IMR-90 (cell line): ENCODE data around the gene MSH2. TPM values are rescaled to one million over a fixed set of nuclear protein-coding genes. Genes with fewer than 3 reads are reported as not detected.

Experiments used
- ATAC-seq: fragments of 200-7000 bp; cut with Tn5 transposase; 2 replicates; pipeline ENCODE4 v1.9.1; 2020; ENCODE audit warnings: low read depth, mild to moderate bottlenecking, moderate library complexity
- BruUV-seq: library from RNA; stranded (reverse); fragments of 400-500 nt; replicated peaks from 2 replicates; lab custom pipeline; 2021; lab: Mats Ljungman, UMichigan
- CTCF ChIA-PET: fragments of 300-600 bp; formaldehyde crosslinking; extraction: SDS; loops from one replicate; lab custom pipeline; 2021; ENCODE audit warnings: antibody characterized with exemption; lab: Yijun Ruan, JAX
- POLR2A ChIA-PET: fragments of 300-600 bp; sonication (Branson Sonifier 250); formaldehyde crosslinking; loops from one replicate; lab custom pipeline; 2022; ENCODE audit warnings: antibody characterized with exemption; ENCODE audit not compliant: unreplicated experiment; lab: Charles Lee
- DNase-seq: peaks from one replicate; pipeline ENCODE4 v3.0.0; 2013
- H2AFZ ChIP-seq: replicated peaks from 2 replicates; pipeline ENCODE3; 2013; ENCODE audit warnings: low read length, mild to moderate bottlenecking; ENCODE audit not compliant: poor library complexity
- H2AK5ac ChIP-seq: 2 replicates; pipeline ENCODE4 v1.6.1; 2013; ENCODE audit warnings: low read depth, low read length, inconsistent platforms
- H2AK9ac ChIP-seq: replicated peaks from 2 replicates; pipeline ENCODE3; 2013; ENCODE audit warnings: mild to moderate bottlenecking, low read depth, low read length, moderate library complexity; ENCODE audit not compliant: poor library complexity
- H2BK120ac ChIP-seq: 2 replicates; pipeline ENCODE4 v1.6.1; 2013; ENCODE audit warnings: low read depth, low read length, inconsistent platforms
- H2BK15ac ChIP-seq: 3 replicates; pipeline ENCODE4 v1.6.1; 2013; ENCODE audit warnings: low read depth, low read length, inconsistent platforms
- H2BK20ac ChIP-seq: 2 replicates; pipeline ENCODE4 v1.6.1; 2013; ENCODE audit warnings: low read depth, mild to moderate bottlenecking, inconsistent platforms, low read length, moderate library complexity
- H2BK5ac ChIP-seq: 2 replicates; pipeline ENCODE4 v1.6.1; 2013; ENCODE audit warnings: mild to moderate bottlenecking, low read depth, low read length, inconsistent platforms; ENCODE audit not compliant: poor library complexity, severe bottlenecking
- H3K14ac ChIP-seq: replicated peaks from 2 replicates; pipeline ENCODE4 v1.6.1; 2013; ENCODE audit warnings: low read depth, low read length, inconsistent platforms
- H3K18ac ChIP-seq: 2 replicates; pipeline ENCODE4 v1.6.1; 2013; ENCODE audit warnings: low read depth, low read length, control low read depth
- H3K23ac ChIP-seq: 2 replicates; pipeline ENCODE4 v1.6.1; 2013; ENCODE audit warnings: low read depth, low read length, inconsistent platforms
- H3K27ac ChIP-seq: 2 replicates; pipeline ENCODE4 v1.5.1; 2013; ENCODE audit warnings: mild to moderate bottlenecking, control low read depth, low read length; ENCODE audit not compliant: insufficient read depth
- H3K27me3 ChIP-seq: 2 replicates; pipeline ENCODE4 v1.6.1; 2013; ENCODE audit warnings: low read length; ENCODE audit not compliant: control insufficient read depth, insufficient read depth
- H3K36me3 ChIP-seq: 2 replicates; pipeline ENCODE4 v1.6.1; 2013; ENCODE audit warnings: low read length, mixed read lengths; ENCODE audit not compliant: control insufficient read depth, insufficient read depth
- H3K4ac ChIP-seq: 2 replicates; pipeline ENCODE4 v1.6.1; 2013; ENCODE audit warnings: low read depth, low read length, inconsistent platforms
- H3K4me1 ChIP-seq: 2 replicates; pipeline ENCODE4 v1.6.1; 2013; ENCODE audit warnings: low read length, mixed read lengths; ENCODE audit not compliant: control insufficient read depth, insufficient read depth
- H3K4me2 ChIP-seq: 2 replicates; pipeline ENCODE4 v1.6.1; 2013; ENCODE audit warnings: low read depth, mild to moderate bottlenecking, control low read depth, low read length, moderate library complexity
- H3K4me3 ChIP-seq: 2 replicates; pipeline ENCODE4 v1.5.1; 2013; ENCODE audit warnings: low read depth, mild to moderate bottlenecking, control low read depth, low read length, moderate library complexity; ENCODE audit not compliant: insufficient read depth
- H3K56ac ChIP-seq: 2 replicates; pipeline ENCODE4 v1.6.1; 2013; ENCODE audit warnings: low read length, inconsistent platforms; ENCODE audit not compliant: insufficient read depth; ENCODE audit errors: extremely low read depth
- H3K79me1 ChIP-seq, 2 experiments: 2 replicates each; pipeline ENCODE4 v1.6.1; 2013; ENCODE audit warnings: low read length in 2 of 2, inconsistent platforms in 1 of 2, low read depth in 1 of 2
- H3K9ac ChIP-seq: 2 replicates; pipeline ENCODE4 v1.6.1; 2013; ENCODE audit warnings: low read depth, low read length, control low read depth
- H3K9me1 ChIP-seq: 2 replicates; pipeline ENCODE4 v1.6.1; 2013; ENCODE audit warnings: low read length, inconsistent platforms; ENCODE audit not compliant: insufficient read depth
- H3K9me3 ChIP-seq: 2 replicates; pipeline ENCODE4 v1.6.1; 2013; ENCODE audit warnings: low read length; ENCODE audit not compliant: control insufficient read depth, insufficient read depth
- H4K20me1 ChIP-seq: 2 replicates; pipeline ENCODE4 v1.6.1; 2013; ENCODE audit warnings: low read length, inconsistent platforms; ENCODE audit not compliant: insufficient read depth
- H4K5ac ChIP-seq: 2 replicates; pipeline ENCODE4 v1.6.1; 2013; ENCODE audit warnings: mild to moderate bottlenecking, low read depth, low read length, control low read depth
- H4K8ac ChIP-seq, 2 experiments: 2 replicates each; pipeline ENCODE4 v1.6.1; 2013; ENCODE audit warnings: low read depth in 2 of 2, low read length in 2 of 2, control low read depth in 1 of 2, inconsistent platforms in 1 of 2
- H4K91ac ChIP-seq: 2 replicates; pipeline ENCODE4 v1.6.1; 2013; ENCODE audit warnings: low read depth, low read length, inconsistent platforms; ENCODE audit not compliant: insufficient read depth
- ELK1 ChIP-seq: fragments of 150-350 bp; IDR thresholded peaks from 2 replicates; pipeline ENCODE4 v1.6.1; 2016; ENCODE audit warnings: low read depth, mild to moderate bottlenecking, low read length, moderate library complexity, borderline replicate concordance
- NFE2L2 ChIP-seq: fragments of 150-350 bp; IDR thresholded peaks from 2 replicates; pipeline ENCODE4 v1.6.1; 2016; ENCODE audit warnings: low read depth, mild to moderate bottlenecking, low read length
- POLR2A ChIP-seq: IDR thresholded peaks from 2 replicates; pipeline ENCODE4 v1.6.1; 2012; ENCODE audit warnings: mild to moderate bottlenecking, low read depth, low read length
- RCOR1 ChIP-seq: IDR thresholded peaks from 2 replicates; pipeline ENCODE4 v1.6.1; 2012; ENCODE audit warnings: mild to moderate bottlenecking, low read length, improper control_type of control experiment; ENCODE audit not compliant: insufficient replicate concordance
- RFX5 ChIP-seq: IDR thresholded peaks from 2 replicates; pipeline ENCODE4 v1.8.0; 2012; ENCODE audit warnings: low read depth, mild to moderate bottlenecking, low read length, moderate library complexity
- SMC3 ChIP-seq: fragments of 150-350 bp; IDR thresholded peaks from 2 replicates; pipeline ENCODE4 v1.6.1; 2016; ENCODE audit warnings: low read depth, mild to moderate bottlenecking, antibody characterized with exemption, low read length, moderate library complexity
- WGBS, 2 experiments: methylation state at CpG; one replicate each; pipeline versions ENCODE4 v1.1.5 to v1.1.7; 2013; ENCODE audit warnings: missing lambda C conversion rate in 2 of 2; ENCODE audit not compliant: insufficient read length in 1 of 2; ENCODE audit errors: extremely low coverage in 2 of 2; 5-methylcytosine and 5-hydroxymethylcytosine counted together
- dilution Hi-C: fragments of 300-500 bp; cut with HindIII; formaldehyde crosslinking; loops from one replicate; pipeline ENCODE4 v1.14.3; 2018; ENCODE audit warnings: low sequenced_read_pairs; ENCODE audit not compliant: unreplicated experiment
- in situ Hi-C: fragments of 300-500 bp; cut with MboI; formaldehyde crosslinking; loops from 3 replicates; pipeline ENCODE4 v1.14.3; 2019; ENCODE audit warnings: low sequenced_read_pairs, inconsistent platforms, mixed read lengths
- intact Hi-C: fragments of 100-400 bp; cut with micrococcal nuclease; formaldehyde crosslinking; loops from 2 replicates; pipeline ENCODE4 v1.10.0; 2022
- polyA plus RNA-seq, 3 experiments: library from polyadenylated mRNA; depleted of rRNA; stranded (reverse); fragments of >200 nt; gene quantifications; 2 replicates each; pipeline ENCODE4 v1.2.3, GENCODE V29; 2012; ENCODE audit warnings: low replicate concordance in 1 of 3
- total RNA-seq: library from RNA; depleted of rRNA; stranded (reverse); fragments of >200 nt; gene quantifications from 2 replicates; pipeline ENCODE4 v1.2.3, GENCODE V29; 2012

The MSH2 gene
- total and polyA plus RNA-seq, 2 of the 4 experiments (the other 2 are of a cell fraction), result 13.8 to 22.6 TPM

- ChIA-PET CTCF (no interaction called here), POLR2A (no interaction called here)
- H2AFZ ChIP-seq, result no peak overlapping the region
- no peak for DNase-seq
- no peaks in the 10 kb centered on the region for H3K9me1 ChIP-seq
- TF ChIP-seq POLR2A (no peak), ELK1 (no peak), RFX5 (no peak), SMC3 (no peak), RCOR1 (no peak), NFE2L2 (no peak)
- no peak overlapping the region for H2AK5ac ChIP-seq
- no peak overlapping the region for H4K8ac ChIP-seq
- no peak overlapping the region for H3K56ac ChIP-seq
- H3K36me3 ChIP-seq, result no peaks in the 10 kb centered on the region
- no peak overlapping the region for H3K4me2 ChIP-seq
- H3K4me3 ChIP-seq, result no peak overlapping the region
- H4K20me1 ChIP-seq, result no peaks in the 10 kb centered on the region; the same call in 1 of the 2 replicates
- H3K23ac ChIP-seq, result no peak overlapping the region
- H3K14ac ChIP-seq, result no peak overlapping the region
- no TSS peak for BruUV-seq
- H3K4ac ChIP-seq, result no peak overlapping the region
- no peaks in the 10 kb centered on the region for H3K79me1 ChIP-seq
- no peak overlapping the region for H4K91ac ChIP-seq
- H3K27me3 ChIP-seq, result peaks cover 6% of the 10 kb centered on the region
- no peak for ATAC-seq
- dilution Hi-C loops, result no loop called here
- 73% methylated on average over 5 of the region's 7 CpGs; no CpG with 5 or more reads in 1 of the 2 experiments for WGBS, 2 experiments
- H3K18ac ChIP-seq, result no peak overlapping the region
- H2BK20ac ChIP-seq, result no peak overlapping the region
- intact Hi-C loops, result no loop called here
- no peak overlapping the region for H3K27ac ChIP-seq
- H2BK15ac ChIP-seq, result no peak overlapping the region
- in situ Hi-C loops, result no loop called here
- no peak overlapping the region for H2AK9ac ChIP-seq
- peaks cover 11% of the 10 kb centered on the region for H3K9me3 ChIP-seq
- no peak overlapping the region for H2BK120ac ChIP-seq
- H2BK5ac ChIP-seq, result no peak overlapping the region
- no peak overlapping the region for H3K9ac ChIP-seq
- H3K4me1 ChIP-seq, result peaks cover 7% of the 10 kb centered on the region; the same call in 1 of the 2 replicates
- H4K5ac ChIP-seq, result no peak overlapping the region
These were observed 96.8 kb downstream of the MSH2 start for GRCh38 chr2:47499621-47500309.
